ENCODE measurements around the gene F13B. TPM values are rescaled to one million over a fixed set of nuclear protein-coding genes. Genes with fewer than 3 reads are reported as not detected.

The F13B gene
- total RNA-seq, 4 donors from 2014 or later, result not detected

DNA sequence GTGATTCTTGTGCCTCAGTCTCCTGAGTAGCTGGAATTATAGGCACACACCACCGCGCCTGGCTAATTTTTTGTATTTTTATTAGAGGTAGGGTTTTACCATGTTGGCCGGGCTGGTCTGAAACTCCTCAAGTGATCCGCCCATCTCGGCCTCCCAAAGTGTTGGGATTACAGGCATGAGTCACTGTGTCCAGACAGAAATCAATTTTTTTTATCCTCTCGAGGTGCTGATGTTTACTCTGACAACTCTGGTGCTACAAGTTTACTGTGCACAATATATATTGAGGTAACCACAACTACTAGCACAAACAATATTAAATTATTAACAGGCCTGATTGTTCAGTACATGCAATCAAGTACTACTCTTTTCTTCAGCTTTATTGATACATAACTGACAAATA is 39.7 kb downstream of the F13B start:
- TF ChIP-seq POLR2A (IDR thresholded peaks at IDR 0.05) (no peak), CTCF (IDR thresholded peaks at IDR 0.05) (no peak)
- Histone ChIP-seq H3K4me3 (no peak overlapping the region), H3K27ac (no peak overlapping the region), H3K9me3 (no peaks in the 10 kb centered on the region), H3K27me3 (no peaks in the 10 kb centered on the region), H3K36me3 (no peaks in the 10 kb centered on the region), H3K4me1 (no peaks in the 10 kb centered on the region)
- DNase-seq (ENCODE audit: low spot score in 2 of 2), result no peak
- 81% methylated on average over 6 of the region's 6 CpGs for WGBS

DNA sequence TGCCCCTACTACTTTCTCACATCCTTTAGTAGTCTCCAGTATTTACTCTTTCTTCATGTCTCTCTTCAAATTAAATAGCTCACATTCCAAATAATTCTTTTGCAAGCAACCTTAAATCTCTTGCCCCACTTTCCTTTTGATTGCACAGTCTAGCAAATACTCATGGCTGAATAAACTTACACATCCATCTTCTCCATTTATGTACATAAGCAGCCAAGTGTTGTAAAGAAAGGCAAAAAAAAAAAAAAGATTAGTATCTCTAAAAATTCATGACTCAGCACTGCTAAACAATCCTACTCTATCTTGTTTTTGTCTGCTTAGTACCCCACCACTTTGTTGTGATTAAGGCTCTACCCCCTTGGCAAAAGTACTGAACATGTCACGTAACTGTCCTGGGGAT is 42.6 kb downstream of the F13B start:
- Histone ChIP-seq H3K36me3 (no peaks in the 10 kb centered on the region), H3K4me3 (no peak overlapping the region), H3K27ac (no peak overlapping the region), H3K4me1 (no peaks in the 10 kb centered on the region), H3K9me3 (no peaks in the 10 kb centered on the region), H3K27me3 (no peaks in the 10 kb centered on the region)
- 42% methylated on average over 1 of the region's 1 CpG for WGBS
- TF ChIP-seq POLR2AphosphoS5 (IDR thresholded peaks at IDR 0.05) (no peak), CTCF (IDR thresholded peaks at IDR 0.05) (no peak), POLR2A (IDR thresholded peaks at IDR 0.05) (no peak), EP300 (IDR thresholded peaks at IDR 0.05) (no peak)
- DNase-seq (ENCODE audit: low spot score in 2 of 2), result no peak

- DNase-seq (ENCODE audit: low spot score in 2 of 2), result no peak
- no peak overlapping the region for H3K27ac ChIP-seq
- H3K9me3 ChIP-seq, result no peaks in the 10 kb centered on the region
- no peak for TF ChIP-seq POLR2A (IDR thresholded peaks at IDR 0.05)
- TF ChIP-seq POLR2AphosphoS5 (IDR thresholded peaks at IDR 0.05), result no peak
- TF ChIP-seq EP300 (IDR thresholded peaks at IDR 0.05), result no peak
- no peak for TF ChIP-seq CTCF (IDR thresholded peaks at IDR 0.05)
- no peak overlapping the region for H3K4me3 ChIP-seq
- H3K4me1 ChIP-seq, result no peaks in the 10 kb centered on the region
- no peaks in the 10 kb centered on the region for H3K27me3 ChIP-seq
- H3K36me3 ChIP-seq, result no peaks in the 10 kb centered on the region
- 42% methylated on average over 4 of the region's 4 CpGs for WGBS
Observed at GRCh38 chr1:197021716-197022115, 45.3 kb downstream of the F13B start.

- Histone ChIP-seq H3K4me1 (no peaks in the 10 kb centered on the region), H3K27ac (no peak overlapping the region), H3K36me3 (no peaks in the 10 kb centered on the region), H3K4me3 (no peak overlapping the region), H3K27me3 (no peaks in the 10 kb centered on the region), H3K9me3 (no peaks in the 10 kb centered on the region)
- no peak for DNase-seq (ENCODE audit: low spot score in 2 of 2)
- TF ChIP-seq POLR2A (IDR thresholded peaks at IDR 0.05) (no peak), EP300 (IDR thresholded peaks at IDR 0.05) (no peak), POLR2AphosphoS5 (IDR thresholded peaks at IDR 0.05) (no peak), CTCF (IDR thresholded peaks at IDR 0.05) (no peak)
- 69% methylated on average over 8 of the region's 8 CpGs for WGBS
Observed at GRCh38 chr1:197017558-197018146, 49.4 kb downstream of the F13B start.

DNA sequence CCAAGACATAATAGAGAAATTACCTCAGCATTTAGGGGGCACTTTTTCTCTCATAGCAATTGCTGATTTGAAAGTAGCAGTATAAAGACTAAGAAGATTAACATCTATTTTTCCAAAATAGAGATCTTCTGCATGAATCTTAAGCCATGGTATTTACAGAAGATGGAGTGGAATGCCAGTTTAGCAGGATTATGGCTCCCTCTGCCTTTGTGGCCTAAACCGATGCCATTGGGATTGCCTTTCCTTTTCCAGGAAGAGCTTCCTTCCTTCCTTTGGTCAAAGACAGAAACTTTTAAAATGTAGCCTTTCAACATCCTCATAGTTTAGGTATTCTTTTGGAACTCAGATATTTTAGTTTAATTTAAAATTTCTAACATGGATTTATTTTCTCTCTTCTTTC is 50.3 kb downstream of the F13B start:
- WGBS, result 86% methylated on average over 1 of the region's 1 CpG
- Histone ChIP-seq H3K27me3 (no peaks in the 10 kb centered on the region), H3K4me1 (no peaks in the 10 kb centered on the region), H3K9me3 (no peaks in the 10 kb centered on the region), H3K27ac (no peak overlapping the region), H3K36me3 (no peaks in the 10 kb centered on the region), H3K4me3 (no peak overlapping the region)
- DNase-seq (ENCODE audit: low spot score in 2 of 2), result no peak
- TF ChIP-seq EP300 (IDR thresholded peaks at IDR 0.05), result no peak
- no peak for TF ChIP-seq POLR2AphosphoS5 (IDR thresholded peaks at IDR 0.05)
- TF ChIP-seq CTCF (IDR thresholded peaks at IDR 0.05), result no peak
- no peak for TF ChIP-seq POLR2A (IDR thresholded peaks at IDR 0.05)
